ENCODE measurements around the gene SETD4. TPM values are rescaled to one million over a fixed set of nuclear protein-coding genes. Genes with fewer than 3 reads are reported as not detected.

The SETD4 gene
- total RNA-seq, 1 experiment from 2014 or later, result 24.3 TPM

- TF ChIP-seq CTCF (IDR thresholded peaks at IDR 0.05; ENCODE audit: insufficient read depth in 1 of 2, low read depth in 1 of 2, low read length in 1 of 2, severe bottlenecking in 1 of 2, unreplicated experiment in 1 of 2), result no peak
- Histone ChIP-seq H3K27me3 (replicated peaks; ENCODE audit: control insufficient read depth, insufficient read depth, low read length) (no peaks in the 10 kb centered on the region), H3K9me3 (no peaks in the 10 kb centered on the region), H3K4me1 (no peaks in the 10 kb centered on the region), H3K4me3 (ENCODE audit: low read depth, low read length) (no peak overlapping the region), H3K36me3 (ENCODE audit: control insufficient read depth, insufficient read depth, low read length) (no peaks in the 10 kb centered on the region)
- H3K4me3 Mint-ChIP-seq (ENCODE audit: unreplicated experiment), result no peak overlapping the region
- no peak for DNase-seq
- ChIA-PET POLR2A (no interaction called here), CTCF (no interaction called here)
- H3K27ac Mint-ChIP-seq (ENCODE audit: unreplicated experiment), result no peak overlapping the region
- no peaks in the 10 kb centered on the region for H3K36me3 Mint-ChIP-seq (ENCODE audit: insufficient read depth, unreplicated experiment)
- BruUV-seq (replicated peaks), result no TSS peak
- H3K27me3 Mint-ChIP-seq (ENCODE audit: insufficient read depth, unreplicated experiment), result no peaks in the 10 kb centered on the region
- intact Hi-C loops (cut with micrococcal nuclease; ENCODE audit: unreplicated experiment), result no loop called here
- peaks cover 10% of the 10 kb centered on the region for H3K9me3 Mint-ChIP-seq (ENCODE audit: unreplicated experiment)
- H3K4me1 Mint-ChIP-seq (ENCODE audit: low read depth, unreplicated experiment), result no peaks in the 10 kb centered on the region
Observed at GRCh38 chr21:36003776-36004175, 56.5 kb downstream of the SETD4 start.

GRCh38 chr21:35996217-35996616, 64.1 kb downstream of the SETD4 start:
- H3K4me3 ChIP-seq (ENCODE audit: low read depth, low read length), result no peak overlapping the region
- H3K36me3 ChIP-seq (ENCODE audit: control insufficient read depth, insufficient read depth, low read length), result no peaks in the 10 kb centered on the region
- no peaks in the 10 kb centered on the region for H3K36me3 Mint-ChIP-seq (ENCODE audit: insufficient read depth, unreplicated experiment)
- H3K9me3 ChIP-seq, result no peaks in the 10 kb centered on the region
- no peaks in the 10 kb centered on the region for H3K4me1 ChIP-seq
- no peaks in the 10 kb centered on the region for H3K4me1 Mint-ChIP-seq (ENCODE audit: low read depth, unreplicated experiment)
- no peak overlapping the region for H3K27ac Mint-ChIP-seq (ENCODE audit: unreplicated experiment)
- BruUV-seq (replicated peaks), result no TSS peak
- H3K27me3 ChIP-seq (replicated peaks; ENCODE audit: control insufficient read depth, insufficient read depth, low read length), result no peaks in the 10 kb centered on the region
- H3K27me3 Mint-ChIP-seq (ENCODE audit: insufficient read depth, unreplicated experiment), result no peaks in the 10 kb centered on the region
- ChIA-PET CTCF (no interaction called here), POLR2A (no interaction called here)
- no peak for DNase-seq
- intact Hi-C loops (cut with micrococcal nuclease; ENCODE audit: unreplicated experiment), result no loop called here
- H3K9me3 Mint-ChIP-seq (ENCODE audit: unreplicated experiment), result no peaks in the 10 kb centered on the region
- H3K4me3 Mint-ChIP-seq (ENCODE audit: unreplicated experiment), result no peak overlapping the region
- TF ChIP-seq CTCF (IDR thresholded peaks at IDR 0.05; ENCODE audit: insufficient read depth in 1 of 2, low read depth in 1 of 2, low read length in 1 of 2, severe bottlenecking in 1 of 2, unreplicated experiment in 1 of 2), result no peak

GRCh38 chr21:35995522-35996088, 64.7 kb downstream of the SETD4 start:
- no peak overlapping the region for H3K4me3 ChIP-seq (ENCODE audit: low read depth, low read length)
- Mint-ChIP-seq H3K4me1 (ENCODE audit: low read depth, unreplicated experiment) (no peaks in the 10 kb centered on the region), H3K36me3 (ENCODE audit: insufficient read depth, unreplicated experiment) (no peaks in the 10 kb centered on the region), H3K4me3 (ENCODE audit: unreplicated experiment) (no peak overlapping the region), H3K27me3 (ENCODE audit: insufficient read depth, unreplicated experiment) (no peaks in the 10 kb centered on the region), H3K9me3 (ENCODE audit: unreplicated experiment) (no peaks in the 10 kb centered on the region), H3K27ac (ENCODE audit: unreplicated experiment) (no peak overlapping the region)
- H3K9me3 ChIP-seq, result no peaks in the 10 kb centered on the region
- H3K36me3 ChIP-seq (ENCODE audit: control insufficient read depth, insufficient read depth, low read length), result no peaks in the 10 kb centered on the region
- intact Hi-C loops (cut with micrococcal nuclease; ENCODE audit: unreplicated experiment), result no loop called here
- CTCF ChIA-PET, result no interaction called here
- H3K27me3 ChIP-seq (replicated peaks; ENCODE audit: control insufficient read depth, insufficient read depth, low read length), result no peaks in the 10 kb centered on the region
- POLR2A ChIA-PET, result no interaction called here
- TF ChIP-seq CTCF (IDR thresholded peaks at IDR 0.05; ENCODE audit: insufficient read depth in 1 of 2, low read depth in 1 of 2, low read length in 1 of 2, severe bottlenecking in 1 of 2, unreplicated experiment in 1 of 2), result no peak
- no TSS peak for BruUV-seq (replicated peaks)
- DNase-seq, result no peak
- no peaks in the 10 kb centered on the region for H3K4me1 ChIP-seq

Data from Caco-2 (cell line).